IMR-90 (cell line): Measurements from ENCODE around the gene XPC. TPM values are rescaled to one million over a fixed set of nuclear protein-coding genes. Genes with fewer than 3 reads are reported as not detected.

ENCODE experiments used
- ATAC-seq: fragments of 200-7000 bp; cut with Tn5 transposase; 2 replicates; pipeline ENCODE4 v1.9.1; 2020; ENCODE audit warnings: low read depth, mild to moderate bottlenecking, moderate library complexity
- BruUV-seq: library from RNA; stranded (reverse); fragments of 400-500 nt; replicated peaks from 2 replicates; lab custom pipeline; 2021; lab: Mats Ljungman, UMichigan
- CTCF ChIA-PET: fragments of 300-600 bp; formaldehyde crosslinking; extraction: SDS; loops from one replicate; lab custom pipeline; 2021; ENCODE audit warnings: antibody characterized with exemption; lab: Yijun Ruan, JAX
- POLR2A ChIA-PET: fragments of 300-600 bp; sonication (Branson Sonifier 250); formaldehyde crosslinking; loops from one replicate; lab custom pipeline; 2022; ENCODE audit warnings: antibody characterized with exemption; ENCODE audit not compliant: unreplicated experiment; lab: Charles Lee
- DNase-seq: peaks from one replicate; pipeline ENCODE4 v3.0.0; 2013
- H2AFZ ChIP-seq: replicated peaks from 2 replicates; pipeline ENCODE3; 2013; ENCODE audit warnings: low read length, mild to moderate bottlenecking; ENCODE audit not compliant: poor library complexity
- H2AK5ac ChIP-seq: 2 replicates; pipeline ENCODE4 v1.6.1; 2013; ENCODE audit warnings: low read depth, low read length, inconsistent platforms
- H2AK9ac ChIP-seq: replicated peaks from 2 replicates; pipeline ENCODE3; 2013; ENCODE audit warnings: mild to moderate bottlenecking, low read depth, low read length, moderate library complexity; ENCODE audit not compliant: poor library complexity
- H2BK120ac ChIP-seq: 2 replicates; pipeline ENCODE4 v1.6.1; 2013; ENCODE audit warnings: low read depth, low read length, inconsistent platforms
- H2BK15ac ChIP-seq: 3 replicates; pipeline ENCODE4 v1.6.1; 2013; ENCODE audit warnings: low read depth, low read length, inconsistent platforms
- H2BK20ac ChIP-seq: 2 replicates; pipeline ENCODE4 v1.6.1; 2013; ENCODE audit warnings: low read depth, mild to moderate bottlenecking, inconsistent platforms, low read length, moderate library complexity
- H2BK5ac ChIP-seq: 2 replicates; pipeline ENCODE4 v1.6.1; 2013; ENCODE audit warnings: mild to moderate bottlenecking, low read depth, low read length, inconsistent platforms; ENCODE audit not compliant: poor library complexity, severe bottlenecking
- H3K14ac ChIP-seq: replicated peaks from 2 replicates; pipeline ENCODE4 v1.6.1; 2013; ENCODE audit warnings: low read depth, low read length, inconsistent platforms
- H3K18ac ChIP-seq: 2 replicates; pipeline ENCODE4 v1.6.1; 2013; ENCODE audit warnings: low read depth, low read length, control low read depth
- H3K23ac ChIP-seq: 2 replicates; pipeline ENCODE4 v1.6.1; 2013; ENCODE audit warnings: low read depth, low read length, inconsistent platforms
- H3K27ac ChIP-seq: 2 replicates; pipeline ENCODE4 v1.5.1; 2013; ENCODE audit warnings: mild to moderate bottlenecking, control low read depth, low read length; ENCODE audit not compliant: insufficient read depth
- H3K27me3 ChIP-seq: 2 replicates; pipeline ENCODE4 v1.6.1; 2013; ENCODE audit warnings: low read length; ENCODE audit not compliant: control insufficient read depth, insufficient read depth
- H3K36me3 ChIP-seq: 2 replicates; pipeline ENCODE4 v1.6.1; 2013; ENCODE audit warnings: low read length, mixed read lengths; ENCODE audit not compliant: control insufficient read depth, insufficient read depth
- H3K4ac ChIP-seq: 2 replicates; pipeline ENCODE4 v1.6.1; 2013; ENCODE audit warnings: low read depth, low read length, inconsistent platforms
- H3K4me1 ChIP-seq: 2 replicates; pipeline ENCODE4 v1.6.1; 2013; ENCODE audit warnings: low read length, mixed read lengths; ENCODE audit not compliant: control insufficient read depth, insufficient read depth
- H3K4me2 ChIP-seq: 2 replicates; pipeline ENCODE4 v1.6.1; 2013; ENCODE audit warnings: low read depth, mild to moderate bottlenecking, control low read depth, low read length, moderate library complexity
- H3K4me3 ChIP-seq: 2 replicates; pipeline ENCODE4 v1.5.1; 2013; ENCODE audit warnings: low read depth, mild to moderate bottlenecking, control low read depth, low read length, moderate library complexity; ENCODE audit not compliant: insufficient read depth
- H3K56ac ChIP-seq: 2 replicates; pipeline ENCODE4 v1.6.1; 2013; ENCODE audit warnings: low read length, inconsistent platforms; ENCODE audit not compliant: insufficient read depth; ENCODE audit errors: extremely low read depth
- H3K79me1 ChIP-seq, 2 experiments: 2 replicates each; pipeline ENCODE4 v1.6.1; 2013; ENCODE audit warnings: low read length in 2 of 2, inconsistent platforms in 1 of 2, low read depth in 1 of 2
- H3K9ac ChIP-seq: 2 replicates; pipeline ENCODE4 v1.6.1; 2013; ENCODE audit warnings: low read depth, low read length, control low read depth
- H3K9me1 ChIP-seq: 2 replicates; pipeline ENCODE4 v1.6.1; 2013; ENCODE audit warnings: low read length, inconsistent platforms; ENCODE audit not compliant: insufficient read depth
- H3K9me3 ChIP-seq: 2 replicates; pipeline ENCODE4 v1.6.1; 2013; ENCODE audit warnings: low read length; ENCODE audit not compliant: control insufficient read depth, insufficient read depth
- H4K20me1 ChIP-seq: 2 replicates; pipeline ENCODE4 v1.6.1; 2013; ENCODE audit warnings: low read length, inconsistent platforms; ENCODE audit not compliant: insufficient read depth
- H4K5ac ChIP-seq: 2 replicates; pipeline ENCODE4 v1.6.1; 2013; ENCODE audit warnings: mild to moderate bottlenecking, low read depth, low read length, control low read depth
- H4K8ac ChIP-seq, 2 experiments: 2 replicates each; pipeline ENCODE4 v1.6.1; 2013; ENCODE audit warnings: low read depth in 2 of 2, low read length in 2 of 2, control low read depth in 1 of 2, inconsistent platforms in 1 of 2
- H4K91ac ChIP-seq: 2 replicates; pipeline ENCODE4 v1.6.1; 2013; ENCODE audit warnings: low read depth, low read length, inconsistent platforms; ENCODE audit not compliant: insufficient read depth
- BHLHE40 ChIP-seq: fragments of 150-350 bp; IDR thresholded peaks from 2 replicates; pipeline ENCODE4 v1.6.1; 2016; ENCODE audit warnings: mild to moderate bottlenecking, low read depth, low read length
- CHD1 ChIP-seq: IDR thresholded peaks from 2 replicates; pipeline ENCODE4 v1.6.1; 2012; ENCODE audit warnings: low read depth, low read length, improper control_type of control experiment
- CTCF ChIP-seq: conservative IDR thresholded peaks from 2 replicates; pipeline ENCODE4 v1.5.1; 2012; ENCODE audit warnings: mild to moderate bottlenecking, low read depth, low read length, improper control_type of control experiment
- MAZ ChIP-seq: IDR thresholded peaks from 2 replicates; pipeline ENCODE4 v1.6.1; 2012; ENCODE audit warnings: low read depth, mild to moderate bottlenecking, low read length, improper control_type of control experiment, moderate library complexity, borderline replicate concordance
- MXI1 ChIP-seq: IDR thresholded peaks from 2 replicates; pipeline ENCODE4 v1.6.1; 2012; ENCODE audit warnings: low read depth, mild to moderate bottlenecking, low read length, moderate library complexity, borderline replicate concordance
- NFE2L2 ChIP-seq: fragments of 150-350 bp; IDR thresholded peaks from 2 replicates; pipeline ENCODE4 v1.6.1; 2016; ENCODE audit warnings: low read depth, mild to moderate bottlenecking, low read length
- POLR2A ChIP-seq: IDR thresholded peaks from 2 replicates; pipeline ENCODE4 v1.6.1; 2012; ENCODE audit warnings: mild to moderate bottlenecking, low read depth, low read length
- RCOR1 ChIP-seq: IDR thresholded peaks from 2 replicates; pipeline ENCODE4 v1.6.1; 2012; ENCODE audit warnings: mild to moderate bottlenecking, low read length, improper control_type of control experiment; ENCODE audit not compliant: insufficient replicate concordance
- SMC3 ChIP-seq: fragments of 150-350 bp; IDR thresholded peaks from 2 replicates; pipeline ENCODE4 v1.6.1; 2016; ENCODE audit warnings: low read depth, mild to moderate bottlenecking, antibody characterized with exemption, low read length, moderate library complexity
- USF2 ChIP-seq: fragments of 150-350 bp; IDR thresholded peaks from 2 replicates; pipeline ENCODE4 v1.6.1; 2017; ENCODE audit warnings: mild to moderate bottlenecking, antibody characterized with exemption, low read length, low read depth
- WGBS, 2 experiments: methylation state at CpG; one replicate each; pipeline versions ENCODE4 v1.1.5 to v1.1.7; 2013; ENCODE audit warnings: missing lambda C conversion rate in 2 of 2; ENCODE audit not compliant: insufficient read length in 1 of 2; ENCODE audit errors: extremely low coverage in 2 of 2; 5-methylcytosine and 5-hydroxymethylcytosine counted together
- dilution Hi-C: fragments of 300-500 bp; cut with HindIII; formaldehyde crosslinking; loops from one replicate; pipeline ENCODE4 v1.14.3; 2018; ENCODE audit warnings: low sequenced_read_pairs; ENCODE audit not compliant: unreplicated experiment
- in situ Hi-C: fragments of 300-500 bp; cut with MboI; formaldehyde crosslinking; loops from 3 replicates; pipeline ENCODE4 v1.14.3; 2019; ENCODE audit warnings: low sequenced_read_pairs, inconsistent platforms, mixed read lengths
- intact Hi-C: fragments of 100-400 bp; cut with micrococcal nuclease; formaldehyde crosslinking; loops from 2 replicates; pipeline ENCODE4 v1.10.0; 2022
- polyA plus RNA-seq, 3 experiments: library from polyadenylated mRNA; depleted of rRNA; stranded (reverse); fragments of >200 nt; gene quantifications; 2 replicates each; pipeline ENCODE4 v1.2.3, GENCODE V29; 2012; ENCODE audit warnings: low replicate concordance in 1 of 3
- total RNA-seq: library from RNA; depleted of rRNA; stranded (reverse); fragments of >200 nt; gene quantifications from 2 replicates; pipeline ENCODE4 v1.2.3, GENCODE V29; 2012

XPC gene
- total and polyA plus RNA-seq, 2 of the 4 experiments (the other 2 are of a cell fraction) = 30.9 to 48.8 TPM

GRCh38 chr3:14138878-14139655, 39.3 kb downstream of the XPC start:
- H2BK15ac ChIP-seq = no peak overlapping the region
- intact Hi-C loops = no loop called here
- H4K5ac ChIP-seq = no peak overlapping the region
- H3K9me1 ChIP-seq = peaks cover 14% of the 10 kb centered on the region
- TF ChIP-seq NFE2L2 (no peak), MAZ (no peak), CHD1 (no peak), MXI1 (no peak), BHLHE40 (no peak), SMC3 (no peak), USF2 (no peak), CTCF (no peak), RCOR1 (no peak), POLR2A (no peak)
- H3K4ac ChIP-seq = no peak overlapping the region
- dilution Hi-C loops = no loop called here
- no peak overlapping the region for H2BK20ac ChIP-seq
- H3K18ac ChIP-seq = no peak overlapping the region
- H3K56ac ChIP-seq = no peak overlapping the region
- no peak overlapping the region for H3K4me3 ChIP-seq
- 94% methylated on average over 3 of the region's 14 CpGs; no CpG with 5 or more reads in 1 of the 2 experiments for WGBS, 2 experiments
- no peak overlapping the region for H2BK5ac ChIP-seq
- H3K79me1 ChIP-seq = peaks cover 2 to 13% of the 10 kb centered on the region in 2 experiments; a peak in 2 of 4 replicates
- in situ Hi-C loops = loop anchor here (25.0 kb wide), 1 partner anchor 102 kb away; no protein-coding TSS in a partner anchor
- no peak overlapping the region for H2AFZ ChIP-seq
- H3K4me1 ChIP-seq = peaks cover 14% of the 10 kb centered on the region
- no peak overlapping the region for H2AK9ac ChIP-seq
- no TSS peak for BruUV-seq
- no peak overlapping the region for H4K91ac ChIP-seq
- H3K27ac ChIP-seq = no peak overlapping the region
- no peak overlapping the region for H2BK120ac ChIP-seq
- ChIA-PET POLR2A (interaction anchor here (1.2 kb wide), 1 partner anchor 40 kb away, joined by 4 read pairs; the partner anchor contains the start of gene LSM3), CTCF (no interaction called here)
- no peak overlapping the region for H3K23ac ChIP-seq
- no peak for DNase-seq
- H3K27me3 ChIP-seq = no peaks in the 10 kb centered on the region
- H3K4me2 ChIP-seq = no peak overlapping the region
- peaks cover 65% of the 10 kb centered on the region for H3K36me3 ChIP-seq
- H3K9me3 ChIP-seq = no peaks in the 10 kb centered on the region
- no peak for ATAC-seq
- H4K20me1 ChIP-seq = peaks cover 3% of the 10 kb centered on the region
- H3K9ac ChIP-seq = no peak overlapping the region
- H4K8ac ChIP-seq = no peak overlapping the region
- no peak overlapping the region for H3K14ac ChIP-seq
- H2AK5ac ChIP-seq = no peak overlapping the region
